Smooth muscle cell (in vitro differentiated cells): Measurements from ENCODE around the gene METTL24. TPM values are rescaled to one million over a fixed set of nuclear protein-coding genes. Genes with fewer than 3 reads are reported as not detected.

Experiments
- DNase-seq: peaks from one replicate; lab custom pipeline; 2025; ENCODE audit not compliant: unreplicated experiment; lab: John Stamatoyannopoulos, UW
- H2AFZ ChIP-seq: fragments of 200-600 bp; sonication (generic); 2 replicates; pipeline ENCODE4 v1.6.0; 2016; ENCODE audit warnings: antibody characterized with exemption, low read depth, mild to moderate bottlenecking
- H3F3A ChIP-seq: fragments of 200-600 bp; sonication (generic); 2 replicates; pipeline ENCODE4 v1.6.0; 2017; ENCODE audit warnings: antibody characterized with exemption, low read depth
- H3K27ac ChIP-seq: fragments of 200-600 bp; sonication (generic); 2 replicates; pipeline ENCODE4 v1.5.1; 2016; ENCODE audit warnings: low read depth, mild to moderate bottlenecking
- H3K27me3 ChIP-seq: fragments of 200-600 bp; sonication (generic); 2 replicates; pipeline ENCODE4 v1.6.1; 2016; ENCODE audit warnings: low read depth, mild to moderate bottlenecking
- H3K36me3 ChIP-seq: fragments of 200-600 bp; sonication (generic); 2 replicates; pipeline ENCODE4 v1.5.1; 2016; ENCODE audit warnings: low read depth
- H3K4me1 ChIP-seq: fragments of 200-600 bp; sonication (generic); 2 replicates; pipeline ENCODE4 v1.5.1; 2016; ENCODE audit warnings: low read depth
- H3K4me2 ChIP-seq: fragments of 200-600 bp; sonication (generic); 2 replicates; pipeline ENCODE4 v1.6.0; 2016; ENCODE audit warnings: mild to moderate bottlenecking
- H3K4me3 ChIP-seq: fragments of 200-600 bp; sonication (generic); 2 replicates; pipeline ENCODE4 v1.5.1; 2016; ENCODE audit warnings: mild to moderate bottlenecking
- H3K79me2 ChIP-seq: fragments of 200-600 bp; sonication (generic); 2 replicates; pipeline ENCODE4 v1.6.0; 2016; ENCODE audit warnings: low read depth, mild to moderate bottlenecking
- H3K9ac ChIP-seq: fragments of 200-600 bp; sonication (generic); 2 replicates; pipeline ENCODE4 v1.6.0; 2016; ENCODE audit warnings: low read depth
- H3K9me3 ChIP-seq: fragments of 200-600 bp; sonication (generic); replicated peaks from 2 replicates; pipeline ENCODE4 v1.5.1; 2016; ENCODE audit warnings: low read depth
- H4K20me1 ChIP-seq: fragments of 200-600 bp; sonication (generic); 2 replicates; pipeline ENCODE4 v1.6.0; 2016; ENCODE audit warnings: low read depth
- WGBS: methylation state at CpG from one replicate; pipeline ENCODE4 v1.1.7; 2016; ENCODE audit warnings: low lambda C conversion rate; 5-methylcytosine and 5-hydroxymethylcytosine counted together
- polyA plus RNA-seq: library from polyadenylated mRNA; unstranded; fragments of >200 nt; fragmentation: Nextera tagmentation; extraction: Ambion mirVana; gene quantifications from 2 replicates; pipeline ENCODE4 v1.2.1, GENCODE V29; 2016
- total RNA-seq: library from RNA; depleted of rRNA; stranded (reverse); fragments of >200 nt; gene quantifications from 2 replicates; pipeline ENCODE4 v1.2.3, GENCODE V29; 2014
- TF ChIP-seq, protein P1 (sequence below): fragments of 200-600 bp; sonication (generic); IDR thresholded peaks from 2 replicates; pipeline ENCODE4 v1.5.1; 2017; ENCODE audit warnings: borderline replicate concordance, mild to moderate bottlenecking, antibody characterized with exemption; ENCODE audit not compliant: insufficient read depth, poor library complexity, severe bottlenecking

The METTL24 gene
- total and polyA plus RNA-seq, 2 experiments from 2014 or later: 0.74 to 2.6 TPM

DNA sequence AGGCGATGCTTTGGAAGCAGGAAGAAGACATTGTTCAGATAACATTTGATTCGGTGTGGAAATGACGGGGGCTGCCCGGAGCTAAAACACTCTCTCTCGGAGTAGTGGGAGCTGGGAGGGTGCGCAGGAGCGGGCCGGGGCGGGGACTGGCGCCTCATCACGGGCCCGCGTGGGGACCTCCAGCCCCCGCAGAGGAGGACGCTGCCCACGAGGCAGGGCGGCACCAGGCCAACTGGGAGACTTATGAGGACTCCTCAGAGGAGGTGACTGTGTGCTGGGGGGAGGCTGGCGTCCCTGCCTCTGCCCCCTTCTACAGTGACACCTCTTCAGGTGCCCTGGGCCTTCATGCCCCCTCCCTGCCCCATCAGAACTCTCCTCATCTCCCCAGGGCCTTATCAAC, 42.1 kb upstream of the METTL24 start:
- no peaks in the 10 kb centered on the region for H3K36me3 ChIP-seq
- DNase-seq: no peak
- H3K4me2 ChIP-seq: no peak overlapping the region
- no peak overlapping the region for H2AFZ ChIP-seq
- H3K27me3 ChIP-seq: no peaks in the 10 kb centered on the region
- H3K9me3 ChIP-seq: no peaks in the 10 kb centered on the region
- 98% methylated on average over 18 of the region's 18 CpGs for WGBS
- H3K9ac ChIP-seq: no peak overlapping the region
- no peaks in the 10 kb centered on the region for H3K4me1 ChIP-seq
- TF ChIP-seq, protein P1, sequence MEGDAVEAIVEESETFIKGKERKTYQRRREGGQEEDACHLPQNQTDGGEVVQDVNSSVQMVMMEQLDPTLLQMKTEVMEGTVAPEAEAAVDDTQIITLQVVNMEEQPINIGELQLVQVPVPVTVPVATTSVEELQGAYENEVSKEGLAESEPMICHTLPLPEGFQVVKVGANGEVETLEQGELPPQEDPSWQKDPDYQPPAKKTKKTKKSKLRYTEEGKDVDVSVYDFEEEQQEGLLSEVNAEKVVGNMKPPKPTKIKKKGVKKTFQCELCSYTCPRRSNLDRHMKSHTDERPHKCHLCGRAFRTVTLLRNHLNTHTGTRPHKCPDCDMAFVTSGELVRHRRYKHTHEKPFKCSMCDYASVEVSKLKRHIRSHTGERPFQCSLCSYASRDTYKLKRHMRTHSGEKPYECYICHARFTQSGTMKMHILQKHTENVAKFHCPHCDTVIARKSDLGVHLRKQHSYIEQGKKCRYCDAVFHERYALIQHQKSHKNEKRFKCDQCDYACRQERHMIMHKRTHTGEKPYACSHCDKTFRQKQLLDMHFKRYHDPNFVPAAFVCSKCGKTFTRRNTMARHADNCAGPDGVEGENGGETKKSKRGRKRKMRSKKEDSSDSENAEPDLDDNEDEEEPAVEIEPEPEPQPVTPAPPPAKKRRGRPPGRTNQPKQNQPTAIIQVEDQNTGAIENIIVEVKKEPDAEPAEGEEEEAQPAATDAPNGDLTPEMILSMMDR: no peak
- no peak overlapping the region for H3K4me3 ChIP-seq
- no peak overlapping the region for H3K27ac ChIP-seq
- H4K20me1 ChIP-seq: no peaks in the 10 kb centered on the region
- H3F3A ChIP-seq: no peaks in the 10 kb centered on the region
- H3K79me2 ChIP-seq: no peaks in the 10 kb centered on the region

DNA sequence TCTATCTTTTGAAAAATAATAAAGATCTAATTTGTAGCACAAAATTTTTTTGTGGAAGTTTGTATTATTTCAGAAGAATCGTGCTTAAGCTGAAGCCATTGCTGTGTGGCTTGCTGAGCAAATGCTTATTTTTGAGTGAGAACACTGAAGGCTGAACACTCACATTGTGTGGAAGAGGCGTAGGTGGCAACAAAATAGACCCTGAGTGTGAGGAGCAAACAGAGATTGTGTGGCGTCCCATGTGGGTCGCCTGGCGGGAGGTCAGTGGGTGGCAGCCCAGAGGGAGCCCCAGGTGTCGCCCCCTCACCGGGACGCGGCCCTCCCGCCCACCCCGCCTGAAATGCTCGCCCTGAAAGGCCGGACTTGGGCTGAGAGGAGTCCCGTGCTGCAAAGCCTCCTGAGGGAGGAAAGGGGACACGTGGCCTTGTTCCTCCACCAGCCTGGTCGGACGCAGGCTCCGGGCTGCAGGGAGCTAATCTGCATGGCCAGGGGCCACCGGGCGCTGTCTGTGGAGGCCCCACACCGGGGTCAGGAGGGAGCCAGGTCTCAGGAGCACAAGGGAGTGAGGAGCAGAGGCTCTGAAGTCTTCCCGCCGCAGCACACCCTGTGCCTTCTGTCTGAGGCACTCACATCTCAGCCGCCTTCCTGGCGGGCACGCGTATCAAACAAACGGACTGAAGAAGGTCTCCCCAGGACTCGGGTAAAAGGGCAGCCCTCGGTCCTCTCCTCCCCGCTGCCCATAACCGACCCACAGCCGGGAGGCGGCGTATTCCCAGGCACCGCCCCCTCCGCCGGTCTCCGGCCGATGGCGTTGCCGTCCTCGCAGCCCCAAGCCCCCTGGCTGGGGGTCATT, 41.3 kb upstream of the METTL24 start:
- 94% methylated on average over 33 of the region's 43 CpGs for WGBS
- H3K9me3 ChIP-seq: no peaks in the 10 kb centered on the region
- H3K27me3 ChIP-seq: no peaks in the 10 kb centered on the region
- no peak overlapping the region for H3K9ac ChIP-seq
- TF ChIP-seq, protein P1: no peak
- H3K36me3 ChIP-seq: no peaks in the 10 kb centered on the region
- H3K4me1 ChIP-seq: no peaks in the 10 kb centered on the region
- H3K4me2 ChIP-seq: no peak overlapping the region
- no peak overlapping the region for H3K27ac ChIP-seq
- no peaks in the 10 kb centered on the region for H4K20me1 ChIP-seq
- no peak overlapping the region for H3K4me3 ChIP-seq
- no peaks in the 10 kb centered on the region for H3K79me2 ChIP-seq
- no peaks in the 10 kb centered on the region for H3F3A ChIP-seq
- DNase-seq: no peak
- H2AFZ ChIP-seq: no peak overlapping the region

DNA sequence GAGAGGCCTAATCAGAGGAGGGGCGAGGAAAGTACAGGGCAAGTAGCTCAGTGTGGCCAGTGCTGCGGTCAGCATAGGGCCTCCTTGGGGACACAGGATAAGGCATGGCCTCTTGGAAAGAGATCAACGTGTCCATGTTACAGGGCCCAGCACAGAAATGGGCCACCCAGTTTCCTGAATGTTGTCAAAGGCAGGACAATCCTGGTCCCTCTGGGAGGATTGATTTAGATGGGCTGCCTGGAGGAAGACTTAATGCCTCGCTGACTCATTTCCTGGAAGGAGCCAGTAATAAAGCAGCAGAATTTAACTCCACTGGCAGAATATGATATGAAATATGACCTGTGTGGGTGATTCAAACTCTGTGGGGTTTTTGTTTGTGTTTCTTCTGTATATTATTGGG, 40.6 kb upstream of the METTL24 start:
- Histone ChIP-seq H3K4me2 (no peak overlapping the region), H3K4me1 (no peaks in the 10 kb centered on the region), H3K27me3 (no peaks in the 10 kb centered on the region), H3K27ac (no peak overlapping the region), H3F3A (no peaks in the 10 kb centered on the region), H3K9ac (no peak overlapping the region), H3K4me3 (no peak overlapping the region), H3K36me3 (no peaks in the 10 kb centered on the region), H2AFZ (peak overlapping the region; percentile 2), H4K20me1 (no peaks in the 10 kb centered on the region), H3K79me2 (no peaks in the 10 kb centered on the region), H3K9me3 (no peaks in the 10 kb centered on the region)
- TF ChIP-seq, protein P1: no peak
- WGBS: 70% methylated on average over 4 of the region's 4 CpGs
- no peak for DNase-seq

DNA sequence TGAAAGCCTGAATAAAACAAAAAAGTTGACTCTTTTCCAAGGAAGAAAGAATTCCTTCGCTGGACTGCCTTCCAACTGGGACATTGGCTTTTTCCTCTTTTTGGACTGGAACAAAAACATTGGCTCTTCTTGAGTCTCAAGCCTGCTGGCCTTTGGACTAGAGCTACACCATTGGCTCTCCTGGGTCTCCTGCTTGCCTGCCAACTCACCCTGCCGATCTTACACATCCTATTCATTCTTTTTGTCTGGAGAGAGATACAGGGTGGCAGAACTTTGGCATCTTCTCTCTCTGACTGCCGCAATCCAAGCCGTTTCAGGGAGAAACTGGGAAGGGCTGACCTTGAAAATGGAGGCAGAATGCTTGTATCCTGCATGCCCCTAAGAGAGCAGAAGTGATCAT, 37.1 kb upstream of the METTL24 start:
- TF ChIP-seq, protein P1: no peak
- Histone ChIP-seq H4K20me1 (no peaks in the 10 kb centered on the region), H3K4me3 (no peak overlapping the region), H3K27ac (no peak overlapping the region), H3K9ac (no peak overlapping the region), H3F3A (no peaks in the 10 kb centered on the region), H2AFZ (no peak overlapping the region), H3K4me2 (no peak overlapping the region), H3K79me2 (no peaks in the 10 kb centered on the region), H3K4me1 (no peaks in the 10 kb centered on the region), H3K36me3 (no peaks in the 10 kb centered on the region), H3K9me3 (no peaks in the 10 kb centered on the region), H3K27me3 (no peaks in the 10 kb centered on the region)
- no peak for DNase-seq
- 98% methylated on average over 4 of the region's 4 CpGs for WGBS
